Measurements from ENCODE around the gene TRABD2B.

GRCh38 chr1:47844558-47844955, 152.6 kb downstream of the TRABD2B start:
- TF ChIP-seq CTCF (IDR thresholded peaks at IDR 0.05) (no peak), EP300 (IDR thresholded peaks at IDR 0.05) (no peak)

Measured in upper lobe of left lung (tissue), 4 donors.